SK-N-SH (cell line): ENCODE data around the gene PDE4B. TPM values are rescaled to one million over a fixed set of nuclear protein-coding genes. Genes with fewer than 3 reads are reported as not detected.

Experiments used
- CTCF ChIA-PET: fragments of 300-600, 350-600 bp; formaldehyde crosslinking; extraction: SDS; loops from one replicate; lab custom pipeline; 2021; lab: Yijun Ruan, JAX
- POLR2A ChIA-PET: fragments of 350-600 bp; sonication (Branson Sonifier 250); formaldehyde crosslinking; extraction: SDS; loops from one replicate; lab custom pipeline; 2020; ENCODE audit warnings: antibody characterized with exemption, inconsistent platforms; lab: Yijun Ruan, JAX
- DNase-seq: peaks from one replicate; pipeline ENCODE4 v3.0.0; 2012
- H2AFZ ChIP-seq: fragments of 200-600 bp; sonication (generic); 2 replicates; pipeline ENCODE4 v1.8.1; 2016; ENCODE audit warnings: antibody characterized with exemption, mild to moderate bottlenecking, low read depth
- H3F3A ChIP-seq: fragments of 200-600 bp; sonication (generic); replicated peaks from 2 replicates; pipeline ENCODE3; 2016; ENCODE audit warnings: antibody characterized with exemption, mild to moderate bottlenecking; ENCODE audit not compliant: insufficient read depth
- H3K27ac ChIP-seq, 2 experiments: fragments of 200-500 bp in 1 of 2; fragments of 200-600 bp in 1 of 2; sonication (Bioruptor generic) in 1 of 2; sonication (generic), shearing (Covaris generic) in 1 of 2; 2 replicates each; pipeline versions ENCODE4 v1.5.1 to v1.6.1; 2014 to 2016; ENCODE audit warnings: low read depth in 2 of 2, inconsistent platforms in 1 of 2, low read length in 1 of 2, mild to moderate bottlenecking in 1 of 2, mixed read lengths in 1 of 2
- H3K27me3 ChIP-seq: fragments of 200-600 bp; sonication (generic), shearing (Covaris generic); 2 replicates; pipeline ENCODE4 v1.6.1; 2016; ENCODE audit warnings: mixed run types; ENCODE audit not compliant: insufficient read depth
- H3K36me3 ChIP-seq, 2 experiments: fragments of 200-500 bp in 1 of 2; fragments of 200-600 bp in 1 of 2; sonication (Bioruptor generic) in 1 of 2; sonication (generic) in 1 of 2; replicated peaks in 1 of 2; 2 replicates each; pipeline versions ENCODE3 to v1.5.1; 2014 to 2016; ENCODE audit warnings: low read length in 1 of 2, mild to moderate bottlenecking in 1 of 2; ENCODE audit not compliant: insufficient read depth in 2 of 2, control insufficient read depth in 1 of 2
- H3K4me1 ChIP-seq, 2 experiments: fragments of 200-500 bp in 1 of 2; fragments of 200-600 bp in 1 of 2; sonication (Bioruptor generic) in 1 of 2; sonication (generic), shearing (Covaris generic) in 1 of 2; 2 replicates each; pipeline versions ENCODE4 v1.5.1 to v1.6.1; 2014 to 2016; ENCODE audit warnings: low read depth in 1 of 2, low read length in 1 of 2, mixed run types in 1 of 2; ENCODE audit not compliant: insufficient read depth in 2 of 2, control insufficient read depth in 1 of 2
- H3K4me2 ChIP-seq: fragments of 200-600 bp; sonication (generic), shearing (Covaris generic); 2 replicates; pipeline ENCODE4 v1.6.1; 2017; ENCODE audit warnings: mixed run types
- H3K4me3 ChIP-seq, 2 experiments: fragments of 200-500 bp in 1 of 2; fragments of 200-600 bp in 1 of 2; sonication (Bioruptor generic) in 1 of 2; sonication (generic), shearing (Covaris generic) in 1 of 2; 2 replicates each; pipeline versions ENCODE4 v1.5.1 to v1.8.1; 2014 to 2016; ENCODE audit warnings: low read depth in 2 of 2, inconsistent platforms in 1 of 2, low read length in 1 of 2, mild to moderate bottlenecking in 1 of 2, mixed read lengths in 1 of 2, moderate library complexity in 1 of 2
- H3K79me2 ChIP-seq: fragments of 200-600 bp; sonication (generic); 2 replicates; pipeline ENCODE4 v1.8.1; 2017; ENCODE audit warnings: mild to moderate bottlenecking; ENCODE audit not compliant: insufficient read depth
- H3K9ac ChIP-seq: fragments of 200-600 bp; sonication (generic); 2 replicates; pipeline ENCODE4 v1.6.1; 2017; ENCODE audit warnings: mixed run types
- H3K9me2 ChIP-seq: fragments of 200-600 bp; sonication (generic); 2 replicates; pipeline ENCODE4 v1.6.1; 2017; ENCODE audit warnings: mixed run types
- H3K9me3 ChIP-seq: fragments of 200-600 bp; sonication (generic); 2 replicates; pipeline ENCODE4 v1.6.1; 2017; ENCODE audit warnings: mixed run types, mild to moderate bottlenecking, moderate library complexity
- H4K20me1 ChIP-seq: fragments of 200-600 bp; sonication (generic); 2 replicates; pipeline ENCODE4 v1.6.1; 2017; ENCODE audit warnings: mild to moderate bottlenecking, mixed run types; ENCODE audit not compliant: insufficient read depth
- CHD2 ChIP-seq: fragments of 150-350 bp; IDR thresholded peaks from 2 replicates; pipeline ENCODE4 v1.6.1; 2018; ENCODE audit warnings: low read length; ENCODE audit not compliant: partially characterized antibody
- FOXJ3 ChIP-seq: sonication (generic); formaldehyde crosslinking; IDR thresholded peaks from 2 replicates; pipeline ENCODE4 v1.5.1; 2020; ENCODE audit warnings: mild to moderate bottlenecking, missing genetic modification reagents
- GATA2 ChIP-seq: sonication (generic); formaldehyde crosslinking; IDR thresholded peaks from 2 replicates; pipeline ENCODE4 v1.5.0; 2020; ENCODE audit warnings: mild to moderate bottlenecking, missing genetic modification reagents
- JUND ChIP-seq: IDR thresholded peaks from 2 replicates; pipeline ENCODE4 v1.4.0; 2012
- MXI1 ChIP-seq: IDR thresholded peaks from 2 replicates; pipeline ENCODE4 v1.6.1; 2012; ENCODE audit warnings: mild to moderate bottlenecking, low read depth, low read length, improper control_type of control experiment
- NRF1 ChIP-seq: IDR thresholded peaks from 2 replicates; pipeline ENCODE4 v1.6.1; 2012; ENCODE audit warnings: low read depth, mild to moderate bottlenecking, low read length
- POLR2AphosphoS5 ChIP-seq: IDR thresholded peaks from 2 replicates; pipeline ENCODE4 v1.6.1; 2012; ENCODE audit warnings: low read depth, low read length
- RAD21 ChIP-seq: IDR thresholded peaks from 2 replicates; pipeline ENCODE4 v1.6.1; 2012; ENCODE audit warnings: mild to moderate bottlenecking, low read length
- RCOR1 ChIP-seq: fragments of 150-350 bp; IDR thresholded peaks from 2 replicates; pipeline ENCODE4 v1.6.1; 2017; ENCODE audit warnings: antibody characterized with exemption, low read length
- SMC3 ChIP-seq: IDR thresholded peaks from 2 replicates; pipeline ENCODE4 v1.6.1; 2012; ENCODE audit warnings: low read depth, low read length, improper control_type of control experiment
- TEAD4 ChIP-seq: IDR thresholded peaks from 2 replicates; pipeline ENCODE4 v1.4.0; 2012; ENCODE audit warnings: mild to moderate bottlenecking, borderline replicate concordance; ENCODE audit not compliant: insufficient read depth
- YY1 ChIP-seq: IDR thresholded peaks from 2 replicates; pipeline ENCODE4 v1.4.0; 2012; ENCODE audit warnings: low read depth, mild to moderate bottlenecking
- WGBS: methylation state at CpG from one replicate; pipeline ENCODE4 v1.1.6; 2017; ENCODE audit warnings: low lambda C conversion rate; 5-methylcytosine and 5-hydroxymethylcytosine counted together
- polyA plus RNA-seq, 3 experiments: library from polyadenylated mRNA; depleted of rRNA; stranded (reverse); fragments of >200 nt; gene quantifications; 2 replicates each; pipeline ENCODE4 v1.2.3, GENCODE V29; 2012
- TF ChIP-seq, protein P1 (sequence below): fragments of 200-600 bp; sonication (generic); IDR thresholded peaks from 2 replicates; pipeline ENCODE4 v1.6.1; 2017; ENCODE audit warnings: antibody characterized with exemption, mild to moderate bottlenecking, moderate library complexity
- TF ChIP-seq, protein P2 (sequence below): IDR thresholded peaks from 2 replicates; pipeline ENCODE4 v1.6.1; 2012; ENCODE audit warnings: mild to moderate bottlenecking, low read depth, low read length, moderate library complexity
- TF ChIP-seq, protein P3 (sequence below): IDR thresholded peaks from 2 replicates; pipeline ENCODE4; 2012
- TF ChIP-seq, protein P4 (sequence below): IDR thresholded peaks from 2 replicates; pipeline ENCODE4 v1.4.0; 2012; ENCODE audit warnings: low read depth, borderline replicate concordance
- TF ChIP-seq, protein P5 (sequence below): fragments of 150-350 bp; IDR thresholded peaks from 2 replicates; pipeline ENCODE4 v1.6.1; 2017; ENCODE audit warnings: antibody characterized with exemption, low read length, low read depth, borderline replicate concordance

Gene PDE4B
- polyA plus RNA-seq, 1 of the 3 experiments (the other 2 are of a cell fraction): 1.9 TPM

DNA sequence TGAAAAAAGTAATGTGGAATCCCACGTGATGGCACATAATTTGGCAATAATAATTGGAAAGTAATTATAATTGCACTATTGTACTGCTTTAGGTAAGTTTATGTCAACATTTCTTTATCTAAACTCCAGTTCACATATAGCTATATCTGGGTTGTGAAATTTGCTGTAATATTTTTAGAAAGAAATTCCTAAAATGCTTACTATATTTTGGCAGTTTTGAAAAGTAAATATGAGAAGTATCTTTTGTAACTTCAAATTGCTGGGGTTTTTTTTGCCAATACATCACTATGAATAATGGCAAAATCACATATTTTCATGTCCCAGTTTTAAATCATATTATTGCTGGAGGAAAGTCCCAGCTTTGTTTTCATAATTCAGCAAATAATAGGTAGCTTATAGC, 197.5 kb downstream of the PDE4B start:
- TF ChIP-seq GATA2 (CRISPR knock-in tag): no peak
- TF ChIP-seq, protein P1, sequence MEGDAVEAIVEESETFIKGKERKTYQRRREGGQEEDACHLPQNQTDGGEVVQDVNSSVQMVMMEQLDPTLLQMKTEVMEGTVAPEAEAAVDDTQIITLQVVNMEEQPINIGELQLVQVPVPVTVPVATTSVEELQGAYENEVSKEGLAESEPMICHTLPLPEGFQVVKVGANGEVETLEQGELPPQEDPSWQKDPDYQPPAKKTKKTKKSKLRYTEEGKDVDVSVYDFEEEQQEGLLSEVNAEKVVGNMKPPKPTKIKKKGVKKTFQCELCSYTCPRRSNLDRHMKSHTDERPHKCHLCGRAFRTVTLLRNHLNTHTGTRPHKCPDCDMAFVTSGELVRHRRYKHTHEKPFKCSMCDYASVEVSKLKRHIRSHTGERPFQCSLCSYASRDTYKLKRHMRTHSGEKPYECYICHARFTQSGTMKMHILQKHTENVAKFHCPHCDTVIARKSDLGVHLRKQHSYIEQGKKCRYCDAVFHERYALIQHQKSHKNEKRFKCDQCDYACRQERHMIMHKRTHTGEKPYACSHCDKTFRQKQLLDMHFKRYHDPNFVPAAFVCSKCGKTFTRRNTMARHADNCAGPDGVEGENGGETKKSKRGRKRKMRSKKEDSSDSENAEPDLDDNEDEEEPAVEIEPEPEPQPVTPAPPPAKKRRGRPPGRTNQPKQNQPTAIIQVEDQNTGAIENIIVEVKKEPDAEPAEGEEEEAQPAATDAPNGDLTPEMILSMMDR: no peak
- no peak for TF ChIP-seq NRF1
- no peak for TF ChIP-seq RCOR1
- H3K4me3 ChIP-seq: no peak overlapping the region
- H3K9me3 ChIP-seq: no peaks in the 10 kb centered on the region
- no peaks in the 10 kb centered on the region; a peak in 2 of 4 replicates for H3K4me1 ChIP-seq
- whole genome bisulfite sequencing: 83% methylated on average over 1 of the region's 1 CpG
- H3K9ac ChIP-seq: no peak overlapping the region
- no peaks in the 10 kb centered on the region for H4K20me1 ChIP-seq
- H2AFZ ChIP-seq: no peak overlapping the region
- POLR2A ChIA-PET: no interaction called here
- H3K36me3 ChIP-seq: no peaks in the 10 kb centered on the region
- H3F3A ChIP-seq: no peaks in the 10 kb centered on the region
- H3K79me2 ChIP-seq: no peaks in the 10 kb centered on the region
- no peak overlapping the region for H3K4me2 ChIP-seq
- no peak overlapping the region for H3K27ac ChIP-seq
- CTCF ChIA-PET: interaction anchor here (0.8 to 13.1 kb wide), 3 partner anchors 11 to 251 kb away, joined by 3 to 203 read pairs (median 4); no protein-coding TSS in a partner anchor
- no peaks in the 10 kb centered on the region for H3K27me3 ChIP-seq
- H3K9me2 ChIP-seq: no peaks in the 10 kb centered on the region
- DNase-seq: no peak

DNA sequence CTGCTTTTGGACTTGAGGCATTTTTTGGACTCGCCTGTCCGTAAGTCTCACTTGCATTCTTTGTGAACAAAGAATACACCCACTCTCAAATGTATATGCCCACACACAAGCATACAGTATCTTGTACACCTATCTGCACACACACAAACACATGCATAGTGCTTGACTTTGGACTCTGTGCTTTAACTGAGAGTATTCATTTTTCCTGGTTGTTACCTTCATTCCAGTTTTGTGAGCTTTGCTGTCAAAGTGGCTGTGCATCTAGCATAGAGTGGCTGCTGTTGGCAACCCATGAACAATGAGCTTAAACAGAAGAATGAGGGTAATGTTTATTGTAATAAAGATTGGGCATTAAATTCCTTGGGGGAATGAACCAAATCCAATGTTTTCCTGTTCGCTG, 199.0 kb downstream of the PDE4B start:
- TF ChIP-seq MXI1: no peak
- TF ChIP-seq JUND: no peak
- no peak for TF ChIP-seq YY1
- TF ChIP-seq, protein P2, sequence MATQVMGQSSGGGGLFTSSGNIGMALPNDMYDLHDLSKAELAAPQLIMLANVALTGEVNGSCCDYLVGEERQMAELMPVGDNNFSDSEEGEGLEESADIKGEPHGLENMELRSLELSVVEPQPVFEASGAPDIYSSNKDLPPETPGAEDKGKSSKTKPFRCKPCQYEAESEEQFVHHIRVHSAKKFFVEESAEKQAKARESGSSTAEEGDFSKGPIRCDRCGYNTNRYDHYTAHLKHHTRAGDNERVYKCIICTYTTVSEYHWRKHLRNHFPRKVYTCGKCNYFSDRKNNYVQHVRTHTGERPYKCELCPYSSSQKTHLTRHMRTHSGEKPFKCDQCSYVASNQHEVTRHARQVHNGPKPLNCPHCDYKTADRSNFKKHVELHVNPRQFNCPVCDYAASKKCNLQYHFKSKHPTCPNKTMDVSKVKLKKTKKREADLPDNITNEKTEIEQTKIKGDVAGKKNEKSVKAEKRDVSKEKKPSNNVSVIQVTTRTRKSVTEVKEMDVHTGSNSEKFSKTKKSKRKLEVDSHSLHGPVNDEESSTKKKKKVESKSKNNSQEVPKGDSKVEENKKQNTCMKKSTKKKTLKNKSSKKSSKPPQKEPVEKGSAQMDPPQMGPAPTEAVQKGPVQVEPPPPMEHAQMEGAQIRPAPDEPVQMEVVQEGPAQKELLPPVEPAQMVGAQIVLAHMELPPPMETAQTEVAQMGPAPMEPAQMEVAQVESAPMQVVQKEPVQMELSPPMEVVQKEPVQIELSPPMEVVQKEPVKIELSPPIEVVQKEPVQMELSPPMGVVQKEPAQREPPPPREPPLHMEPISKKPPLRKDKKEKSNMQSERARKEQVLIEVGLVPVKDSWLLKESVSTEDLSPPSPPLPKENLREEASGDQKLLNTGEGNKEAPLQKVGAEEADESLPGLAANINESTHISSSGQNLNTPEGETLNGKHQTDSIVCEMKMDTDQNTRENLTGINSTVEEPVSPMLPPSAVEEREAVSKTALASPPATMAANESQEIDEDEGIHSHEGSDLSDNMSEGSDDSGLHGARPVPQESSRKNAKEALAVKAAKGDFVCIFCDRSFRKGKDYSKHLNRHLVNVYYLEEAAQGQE: no peak
- no peak for TF ChIP-seq SMC3
- TF ChIP-seq, protein P3, sequence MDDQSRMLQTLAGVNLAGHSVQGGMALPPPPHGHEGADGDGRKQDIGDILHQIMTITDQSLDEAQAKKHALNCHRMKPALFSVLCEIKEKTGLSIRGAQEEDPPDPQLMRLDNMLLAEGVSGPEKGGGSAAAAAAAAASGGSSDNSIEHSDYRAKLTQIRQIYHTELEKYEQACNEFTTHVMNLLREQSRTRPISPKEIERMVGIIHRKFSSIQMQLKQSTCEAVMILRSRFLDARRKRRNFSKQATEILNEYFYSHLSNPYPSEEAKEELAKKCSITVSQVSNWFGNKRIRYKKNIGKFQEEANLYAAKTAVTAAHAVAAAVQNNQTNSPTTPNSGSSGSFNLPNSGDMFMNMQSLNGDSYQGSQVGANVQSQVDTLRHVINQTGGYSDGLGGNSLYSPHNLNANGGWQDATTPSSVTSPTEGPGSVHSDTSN: no peak
- no peak for TF ChIP-seq POLR2AphosphoS5
- TF ChIP-seq TEAD4: no peak
- TF ChIP-seq CHD2: no peak
- TF ChIP-seq RCOR1: no peak
- TF ChIP-seq, protein P4, sequence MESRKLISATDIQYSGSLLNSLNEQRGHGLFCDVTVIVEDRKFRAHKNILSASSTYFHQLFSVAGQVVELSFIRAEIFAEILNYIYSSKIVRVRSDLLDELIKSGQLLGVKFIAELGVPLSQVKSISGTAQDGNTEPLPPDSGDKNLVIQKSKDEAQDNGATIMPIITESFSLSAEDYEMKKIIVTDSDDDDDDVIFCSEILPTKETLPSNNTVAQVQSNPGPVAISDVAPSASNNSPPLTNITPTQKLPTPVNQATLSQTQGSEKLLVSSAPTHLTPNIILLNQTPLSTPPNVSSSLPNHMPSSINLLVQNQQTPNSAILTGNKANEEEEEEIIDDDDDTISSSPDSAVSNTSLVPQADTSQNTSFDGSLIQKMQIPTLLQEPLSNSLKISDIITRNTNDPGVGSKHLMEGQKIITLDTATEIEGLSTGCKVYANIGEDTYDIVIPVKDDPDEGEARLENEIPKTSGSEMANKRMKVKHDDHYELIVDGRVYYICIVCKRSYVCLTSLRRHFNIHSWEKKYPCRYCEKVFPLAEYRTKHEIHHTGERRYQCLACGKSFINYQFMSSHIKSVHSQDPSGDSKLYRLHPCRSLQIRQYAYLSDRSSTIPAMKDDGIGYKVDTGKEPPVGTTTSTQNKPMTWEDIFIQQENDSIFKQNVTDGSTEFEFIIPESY: no peak
- TF ChIP-seq FOXJ3 (CRISPR knock-in tag): no peak
- TF ChIP-seq RAD21: no peak
- TF ChIP-seq, protein P5, sequence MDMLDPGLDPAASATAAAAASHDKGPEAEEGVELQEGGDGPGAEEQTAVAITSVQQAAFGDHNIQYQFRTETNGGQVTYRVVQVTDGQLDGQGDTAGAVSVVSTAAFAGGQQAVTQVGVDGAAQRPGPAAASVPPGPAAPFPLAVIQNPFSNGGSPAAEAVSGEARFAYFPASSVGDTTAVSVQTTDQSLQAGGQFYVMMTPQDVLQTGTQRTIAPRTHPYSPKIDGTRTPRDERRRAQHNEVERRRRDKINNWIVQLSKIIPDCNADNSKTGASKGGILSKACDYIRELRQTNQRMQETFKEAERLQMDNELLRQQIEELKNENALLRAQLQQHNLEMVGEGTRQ: no peak
- H3F3A ChIP-seq: no peaks in the 10 kb centered on the region
- DNase-seq: no peak
- no peak overlapping the region for H3K9ac ChIP-seq
- no peaks in the 10 kb centered on the region for H4K20me1 ChIP-seq
- no peaks in the 10 kb centered on the region for H3K9me2 ChIP-seq
- peak overlapping the region; percentile 69; the same call in 1 of the 2 replicates for H3K4me2 ChIP-seq
- ChIA-PET POLR2A (interaction anchor here (1.3 to 1.4 kb wide), 2 partner anchors 250 to 251 kb away, joined by 5 to 8 read pairs; no protein-coding TSS in a partner anchor), CTCF (interaction anchor here (1.1 to 13.1 kb wide), 8 partner anchors 9 to 512 kb away, joined by 3 to 203 read pairs (median 4); no protein-coding TSS in a partner anchor)
- peak overlapping the region; percentile 72; the same call in 1 of the 2 replicates for H2AFZ ChIP-seq
- peaks cover 3% of the 10 kb centered on the region in 2 experiments; a peak in 3 of 4 replicates for H3K4me1 ChIP-seq
- H3K27me3 ChIP-seq: no peaks in the 10 kb centered on the region
- H3K9me3 ChIP-seq: no peaks in the 10 kb centered on the region
- H3K4me3 ChIP-seq: no peak overlapping the region
- no peaks in the 10 kb centered on the region for H3K79me2 ChIP-seq
- H3K36me3 ChIP-seq: no peaks in the 10 kb centered on the region
- H3K27ac ChIP-seq: peak overlapping the region in 1 of 2 experiments; percentile 91; a peak in 2 of 4 replicates
- 63% methylated on average over 3 of the region's 3 CpGs for WGBS
